OCI-LY7 (cell line): Measurements from ENCODE around the gene FEV.

Experiments used
- EZH2phosphoT487 ChIP-seq: fragments of 200-600 bp; sonication (generic); IDR thresholded peaks from 2 replicates; pipeline ENCODE4 v1.6.1; 2018; ENCODE audit warnings: low read depth, borderline replicate concordance, mild to moderate bottlenecking, mixed run types, antibody characterized with exemption, low read length, moderate library complexity, mixed read lengths
- TF ChIP-seq, protein P1 (sequence below): fragments of 200-600 bp; sonication (generic); conservative IDR thresholded peaks from 2 replicates; pipeline ENCODE4 v1.5.1; 2014; ENCODE audit warnings: mild to moderate bottlenecking, antibody characterized with exemption, low read length, moderate library complexity, mixed read lengths

GRCh38 chr2:218999881-219000568 lies 15.0 kb upstream of the FEV start:
- TF ChIP-seq, protein P1, sequence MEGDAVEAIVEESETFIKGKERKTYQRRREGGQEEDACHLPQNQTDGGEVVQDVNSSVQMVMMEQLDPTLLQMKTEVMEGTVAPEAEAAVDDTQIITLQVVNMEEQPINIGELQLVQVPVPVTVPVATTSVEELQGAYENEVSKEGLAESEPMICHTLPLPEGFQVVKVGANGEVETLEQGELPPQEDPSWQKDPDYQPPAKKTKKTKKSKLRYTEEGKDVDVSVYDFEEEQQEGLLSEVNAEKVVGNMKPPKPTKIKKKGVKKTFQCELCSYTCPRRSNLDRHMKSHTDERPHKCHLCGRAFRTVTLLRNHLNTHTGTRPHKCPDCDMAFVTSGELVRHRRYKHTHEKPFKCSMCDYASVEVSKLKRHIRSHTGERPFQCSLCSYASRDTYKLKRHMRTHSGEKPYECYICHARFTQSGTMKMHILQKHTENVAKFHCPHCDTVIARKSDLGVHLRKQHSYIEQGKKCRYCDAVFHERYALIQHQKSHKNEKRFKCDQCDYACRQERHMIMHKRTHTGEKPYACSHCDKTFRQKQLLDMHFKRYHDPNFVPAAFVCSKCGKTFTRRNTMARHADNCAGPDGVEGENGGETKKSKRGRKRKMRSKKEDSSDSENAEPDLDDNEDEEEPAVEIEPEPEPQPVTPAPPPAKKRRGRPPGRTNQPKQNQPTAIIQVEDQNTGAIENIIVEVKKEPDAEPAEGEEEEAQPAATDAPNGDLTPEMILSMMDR: no peak
- no peak for TF ChIP-seq EZH2phosphoT487
